Right renal pelvis (tissue), 4 donors: ENCODE data around the gene BRSK2. TPM values are rescaled to one million over a fixed set of nuclear protein-coding genes. Genes with fewer than 3 reads are reported as not detected.
"Not testable (repeated sequence)": the region's sequence is repeated elsewhere in the genome, so short reads cannot be mapped to it uniquely, and the experiment has no call there.

Experiments used
- DNase-seq, 4 donors: peaks; one replicate each; pipeline ENCODE4 v3.0.0-alpha.2; 2013; ENCODE audit warnings: low read depth in 4 of 4, low spot score in 3 of 4, missing footprints in 1 of 4
- polyA plus RNA-seq, 4 donors: library from polyadenylated mRNA; unstranded; fragments of 120-200 nt; gene quantifications; one replicate each; pipeline ENCODE4 v1.2.1, GENCODE V29; 2013; ENCODE audit not compliant: insufficient read length in 4 of 4

BRSK2 gene
- polyA plus RNA-seq, 4 donors, result 0.26 to 1.1 (median 0.46) TPM

GRCh38 chr11:1353383-1354124, 36.2 kb upstream of the BRSK2 start:
- DNase-seq, result no peak

DNA sequence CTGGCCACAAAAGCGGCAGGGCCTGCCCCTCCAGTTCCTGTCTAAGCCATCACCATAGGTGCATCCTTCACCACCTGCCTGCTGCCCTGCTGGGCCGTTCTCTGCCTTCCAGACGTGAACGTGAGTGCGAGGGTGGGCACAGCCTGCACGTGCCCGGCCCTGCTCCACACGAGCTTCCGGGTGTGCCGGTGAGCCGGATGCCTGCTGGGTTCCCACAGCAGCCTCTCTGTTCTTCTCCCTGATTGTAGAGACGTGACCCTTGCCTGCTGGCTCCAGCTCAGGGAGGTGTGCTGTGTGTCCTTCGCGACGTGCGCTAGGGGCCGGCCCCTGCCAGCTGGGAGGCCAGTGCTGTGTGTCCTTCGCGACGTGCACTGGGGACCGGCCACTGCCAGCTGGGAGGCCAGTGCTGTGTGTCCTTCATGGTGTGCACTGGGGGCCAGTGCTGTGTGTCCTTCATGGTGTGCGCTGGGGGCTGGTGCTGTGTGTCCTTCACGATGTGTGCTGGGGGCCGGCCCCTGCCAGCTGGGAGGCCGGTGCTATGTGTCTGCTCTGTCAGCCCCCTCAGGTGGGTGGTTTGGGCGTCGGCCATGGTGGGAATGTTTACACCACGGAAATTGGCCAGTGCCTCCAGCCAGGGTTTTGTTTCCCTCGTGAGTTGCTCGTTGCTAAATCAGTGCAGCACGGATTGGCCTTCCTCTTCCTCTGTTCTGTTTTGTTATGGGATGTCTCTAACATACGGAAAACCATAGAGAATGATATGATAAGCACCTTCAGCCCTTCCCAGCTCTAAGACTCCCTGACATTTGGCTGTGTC, 35.4 kb upstream of the BRSK2 start:
- no peak for DNase-seq

DNA sequence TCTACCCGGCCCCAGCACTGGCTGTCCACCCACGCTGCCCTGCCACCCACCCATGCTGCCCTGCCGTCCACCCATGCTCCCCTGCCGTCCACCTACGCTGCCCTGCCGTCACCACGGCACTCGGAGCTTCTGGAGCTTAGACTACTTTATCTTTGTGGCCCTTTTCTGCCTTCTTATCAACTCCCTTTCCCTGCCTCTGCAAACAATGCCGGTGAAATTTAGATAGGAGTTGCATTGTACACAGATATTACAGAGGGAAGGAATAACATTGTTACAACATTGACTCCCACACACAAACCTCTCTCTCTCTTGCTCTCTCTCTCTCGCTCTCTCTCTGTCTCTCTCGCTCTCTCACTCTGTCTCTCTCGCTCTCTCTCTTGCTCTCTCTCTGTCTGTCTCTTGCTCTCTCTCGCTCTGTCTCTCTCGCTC, 33.7 kb upstream of the BRSK2 start:
- no peak for DNase-seq

- DNase-seq, result no peak
These were observed 33.2 kb upstream of the BRSK2 start for GRCh38 chr11:1356478-1356960.

DNA sequence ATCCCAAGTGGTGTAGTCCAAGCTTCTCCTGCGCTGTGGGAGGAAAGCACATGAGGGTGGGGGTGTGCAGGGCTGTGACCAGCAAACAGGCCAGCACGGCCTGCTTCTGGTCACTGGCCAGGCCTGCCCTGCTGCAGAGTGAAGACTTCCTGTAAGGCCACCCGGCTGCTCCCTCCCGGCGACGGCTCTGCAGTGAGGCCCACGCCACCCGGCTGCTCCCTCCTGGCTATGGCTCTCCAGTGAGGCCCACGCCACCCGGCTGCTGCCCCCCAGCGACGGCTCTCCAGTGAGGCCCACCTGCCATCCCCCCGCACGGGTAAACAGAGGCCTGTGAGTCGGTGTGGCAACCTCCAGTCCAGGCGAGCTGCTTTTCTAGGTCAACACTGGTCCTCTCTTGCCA, 31.4 kb upstream of the BRSK2 start:
- DNase-seq, result no peak

DNA sequence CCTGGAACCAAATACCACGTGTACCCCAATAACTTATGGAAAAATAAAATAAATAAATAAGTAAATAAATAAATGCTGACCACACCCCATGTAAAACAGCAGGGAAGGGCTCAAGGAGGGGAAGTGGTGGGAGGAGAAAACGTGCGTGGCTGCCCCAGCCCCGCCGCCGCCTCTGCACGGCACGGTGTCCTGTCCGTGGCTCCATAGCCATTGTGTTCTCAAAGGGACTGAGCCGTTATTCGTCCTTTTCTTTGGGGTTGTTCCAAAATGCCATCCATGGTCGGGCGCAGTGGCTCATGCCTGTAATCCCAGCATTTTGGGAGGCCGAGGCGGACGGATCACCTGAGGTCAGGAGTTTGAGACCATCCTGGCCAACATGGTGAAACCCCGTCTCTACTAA, 30.8 kb upstream of the BRSK2 start:
- not testable (repeated sequence) for DNase-seq

DNA sequence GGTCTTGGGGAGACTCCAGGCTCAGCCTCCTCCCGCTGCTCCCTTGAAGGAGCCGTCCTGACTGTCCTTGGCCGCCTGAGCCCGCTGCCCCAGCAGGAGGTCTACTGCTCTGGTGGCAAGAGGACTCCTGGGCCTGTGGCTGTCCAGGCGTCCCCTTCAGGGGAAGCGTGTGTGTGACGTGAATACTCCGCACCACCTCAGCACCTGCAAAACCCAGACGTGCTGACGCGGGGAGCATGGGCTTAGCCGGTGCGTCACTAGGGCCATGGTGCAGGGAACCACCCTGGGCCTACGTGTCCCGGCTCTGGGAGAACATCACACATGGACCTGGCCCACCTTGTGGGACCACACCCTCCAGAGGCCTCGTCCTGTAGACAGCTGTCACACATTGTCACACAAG, 30.2 kb upstream of the BRSK2 start:
- DNase-seq, result no peak

GRCh38 chr11:1360181-1360834, 29.4 kb upstream of the BRSK2 start:
- DNase-seq, result no peak

GRCh38 chr11:1360835-1361357, 28.8 kb upstream of the BRSK2 start:
- no peak for DNase-seq

GRCh38 chr11:1361882-1362281, 27.9 kb upstream of the BRSK2 start:
- DNase-seq, result no peak

DNA sequence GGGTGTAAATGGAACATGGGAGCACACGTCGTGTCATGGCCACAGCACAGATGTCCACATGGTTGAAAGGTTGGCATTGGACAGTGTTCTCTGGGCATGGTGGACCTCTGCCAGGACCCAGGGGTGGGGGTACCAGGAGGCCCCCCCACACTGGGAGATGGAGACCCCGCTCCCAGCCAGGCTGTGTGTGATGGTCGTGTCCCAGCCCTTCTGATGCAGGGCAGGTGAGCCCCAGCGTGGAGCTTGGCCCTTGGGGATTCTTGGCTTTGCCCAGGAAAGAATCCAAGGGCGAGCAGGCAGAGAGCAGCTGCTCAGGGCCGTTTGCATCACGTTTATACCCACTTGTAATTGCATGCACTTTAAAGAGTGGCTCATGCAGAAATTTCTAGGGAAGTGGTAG, 22.0 kb upstream of the BRSK2 start:
- no peak for DNase-seq

GRCh38 chr11:1368216-1368615, 21.5 kb upstream of the BRSK2 start:
- no peak for DNase-seq

DNA sequence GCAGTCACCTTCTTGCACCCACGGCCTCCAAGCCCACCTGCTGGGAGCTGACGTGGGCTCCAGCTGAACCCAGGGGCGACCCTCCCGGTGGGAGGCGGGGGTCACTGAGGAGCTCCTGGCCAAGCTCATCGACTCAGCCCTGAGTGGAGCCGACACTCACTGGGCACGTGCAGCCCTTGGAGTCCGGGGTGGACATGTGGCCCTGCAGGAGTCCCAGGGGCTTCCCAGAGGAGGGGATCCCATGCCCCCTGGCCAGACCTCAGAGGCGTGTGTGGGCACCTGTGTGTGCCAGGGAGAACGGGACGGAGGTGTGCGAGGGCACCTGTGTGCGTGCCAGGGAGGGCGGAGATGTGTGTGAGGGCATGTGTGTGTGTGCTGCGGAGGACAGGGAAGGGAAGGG, 20.8 kb upstream of the BRSK2 start:
- DNase-seq, result no peak

GRCh38 chr11:1369371-1370005, 20.2 kb upstream of the BRSK2 start:
- DNase-seq, result no peak

DNA sequence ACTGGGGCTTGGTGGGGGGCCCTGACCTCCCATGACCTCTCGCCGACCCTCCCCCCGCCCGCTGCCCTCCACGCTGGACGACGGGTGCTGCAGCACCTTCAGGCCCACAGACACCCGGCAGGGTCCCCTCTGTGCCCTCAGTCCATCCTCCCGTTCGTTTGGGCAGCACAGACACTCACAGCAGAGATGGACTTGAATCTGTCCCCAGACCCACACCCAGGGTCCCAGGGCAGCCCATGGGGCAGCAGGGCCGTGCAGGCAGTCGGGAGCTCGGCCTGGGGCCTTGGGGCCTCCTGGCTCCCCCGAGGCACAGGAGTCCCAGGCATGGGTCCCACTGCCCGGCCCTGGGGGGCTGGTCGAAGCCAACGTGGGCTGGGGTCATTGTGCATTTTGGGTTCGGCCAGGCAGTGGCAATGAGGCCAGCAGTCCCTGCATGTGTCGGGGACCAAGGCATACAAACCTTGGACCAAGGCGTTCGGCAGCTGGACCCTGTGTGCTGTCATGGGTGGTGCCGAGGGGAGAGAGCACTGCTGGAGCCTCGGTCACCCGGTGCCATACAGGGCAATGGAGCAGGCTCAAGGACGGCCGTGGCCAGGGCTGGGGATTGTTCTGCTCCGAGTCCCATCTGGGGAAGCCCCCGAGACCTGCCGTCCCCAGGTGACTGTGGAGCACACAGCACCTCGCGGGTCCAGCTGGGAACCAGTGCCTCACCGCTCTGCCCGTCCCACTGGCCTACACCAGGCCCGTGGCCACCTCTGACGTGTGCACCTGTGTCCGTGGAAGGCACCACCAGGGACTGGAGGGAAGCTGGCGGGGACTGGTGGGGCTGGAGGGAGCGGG, 19.3 kb upstream of the BRSK2 start:
- no peak for DNase-seq

DNA sequence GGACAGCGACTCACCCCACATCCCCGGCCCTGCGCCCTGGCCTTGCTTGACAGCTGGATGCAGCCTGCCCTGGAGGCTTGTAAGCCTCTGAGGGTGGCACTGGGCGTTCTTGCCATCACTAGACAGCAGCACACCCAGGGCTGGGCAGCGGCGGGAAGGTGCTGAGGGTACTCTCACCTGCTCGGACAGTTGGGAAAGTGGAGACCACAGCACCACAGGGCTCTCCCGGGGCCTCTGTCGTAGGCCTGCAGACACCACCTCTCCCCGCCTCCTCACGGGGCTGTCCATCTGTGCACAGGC, 18.8 kb upstream of the BRSK2 start:
- DNase-seq, result no peak

DNA sequence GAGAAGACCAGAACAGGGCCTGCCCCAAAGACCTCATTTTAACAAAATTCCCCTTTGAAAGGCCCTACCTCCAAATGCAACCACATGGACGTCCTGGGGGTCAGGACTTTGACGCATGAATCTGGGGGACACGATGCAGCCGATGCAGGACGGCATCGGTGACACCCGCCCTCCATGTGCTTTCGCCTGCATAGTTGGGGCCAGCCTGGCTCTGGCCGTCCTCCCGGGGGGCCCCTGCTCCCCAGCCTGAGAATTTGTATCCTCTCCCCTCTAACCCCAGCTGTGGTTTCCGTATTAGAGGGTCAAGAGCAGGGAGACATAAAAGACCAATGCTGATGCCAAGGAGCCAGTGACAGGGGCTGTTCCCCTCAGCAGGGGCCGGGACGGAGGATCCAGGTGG, 18.4 kb upstream of the BRSK2 start:
- DNase-seq, result no peak

- DNase-seq, result no peak
These were observed 17.8 kb upstream of the BRSK2 start for GRCh38 chr11:1371836-1372465.

DNA sequence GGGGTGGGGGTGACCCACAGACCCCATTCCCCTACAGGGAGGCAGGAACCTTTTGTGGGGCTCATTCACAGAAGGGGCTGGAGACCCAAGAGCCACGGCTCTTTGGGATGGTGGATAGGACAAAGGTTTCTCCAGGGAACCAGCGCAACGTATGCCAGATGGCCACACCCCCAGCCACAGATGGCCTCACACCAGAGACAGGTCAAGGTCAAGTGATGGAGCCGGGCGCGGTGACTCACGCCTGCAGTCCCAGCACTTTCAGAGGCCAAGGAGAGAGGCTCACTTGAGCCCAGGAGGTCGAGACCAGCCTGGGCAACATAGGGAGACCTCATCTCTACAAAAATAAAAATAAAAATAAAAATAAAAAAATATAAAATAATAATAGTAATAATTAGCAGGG, 17.1 kb upstream of the BRSK2 start:
- DNase-seq, result no peak
